A549 (cell line): ENCODE data around the gene AHI1.

Experiments
- CTCF ChIP-seq: fragments of >200 bp; sonication (Bioruptor Twin); formaldehyde crosslinking; IDR thresholded peaks from 3 replicates; pipeline ENCODE4 v1.5.1; 2016
- EP300 ChIP-seq, 2 experiments: fragments of >200 bp; sonication (Bioruptor Twin); formaldehyde crosslinking; IDR thresholded peaks; 2 replicates in 1 of 2; 3 replicates in 1 of 2; pipeline ENCODE4 v1.6.1; 2016 to 2017
- GATA3 ChIP-seq: IDR thresholded peaks from 2 replicates; pipeline ENCODE4 v1.6.1; 2012; ENCODE audit warnings: borderline replicate concordance
- JUN ChIP-seq, 2 experiments: fragments of >200 bp; sonication (Bioruptor Twin); formaldehyde crosslinking; IDR thresholded peaks; 2 replicates in 1 of 2; 3 replicates in 1 of 2; pipeline ENCODE4 v1.6.1; 2016 to 2017
- MAX ChIP-seq: IDR thresholded peaks from 2 replicates; pipeline ENCODE4 v1.6.1; 2012
- MYC ChIP-seq: IDR thresholded peaks from 2 replicates; pipeline ENCODE4 v1.6.1; 2012; ENCODE audit warnings: mild to moderate bottlenecking, inconsistent platforms, low read length, improper control_type of control experiment, borderline replicate concordance
- POLR2A ChIP-seq: IDR thresholded peaks from 2 replicates; pipeline ENCODE4 v1.6.1; 2012; ENCODE audit warnings: mild to moderate bottlenecking, low read length
- REST ChIP-seq: fragments of 200-600 bp; sonication (generic); IDR thresholded peaks from 2 replicates; pipeline ENCODE4 v1.6.1; 2016; ENCODE audit warnings: antibody characterized with exemption, mild to moderate bottlenecking, moderate library complexity

- no peak for TF ChIP-seq REST
- no peak for TF ChIP-seq MAX
- no peak for TF ChIP-seq EP300 (IDR thresholded peaks at IDR 0.05)
- TF ChIP-seq MYC: no peak
- TF ChIP-seq CTCF: no peak
- no peak for TF ChIP-seq GATA3
- no peak for TF ChIP-seq JUN (IDR thresholded peaks at IDR 0.05)
- no peak for TF ChIP-seq POLR2A
Observed at GRCh38 chr6:135265278-135265677, 232.3 kb downstream of the AHI1 start.
